Panc1 (cell line): ENCODE data around the gene FZR1.

Experiments
- CTCF ChIP-seq: fragments of 450-650 bp; IDR thresholded peaks from 2 replicates; pipeline ENCODE4 v1.5.1; 2017; ENCODE audit warnings: mild to moderate bottlenecking
- REST ChIP-seq, 2 experiments: IDR thresholded peaks; 2 replicates each; pipeline ENCODE4 v1.6.1; 2011 to 2012; ENCODE audit warnings: low read depth in 2 of 2, control low read depth in 1 of 2, low read length in 1 of 2, mild to moderate bottlenecking in 1 of 2, moderate library complexity in 1 of 2; ENCODE audit not compliant: insufficient read depth in 1 of 2

GRCh38 chr19:3543150-3544057, 37.3 kb downstream of the FZR1 start:
- TF ChIP-seq CTCF (no peak), REST (IDR thresholded peaks at IDR 0.05; ENCODE audit: insufficient read depth in 1 of 2, low read depth in 2 of 2, low read length in 1 of 2) (no peak)
